GM12873 (cell line): ENCODE data around the gene PEX5L.

ENCODE experiments used
- TF ChIP-seq, protein P1 (sequence below): IDR thresholded peaks from 2 replicates; pipeline ENCODE4 v1.5.1; 2012; ENCODE audit warnings: low read depth, mild to moderate bottlenecking, moderate library complexity, low read length, control low read depth; ENCODE audit not compliant: insufficient read depth; ENCODE audit errors: missing control alignments

PEX5L gene

DNA sequence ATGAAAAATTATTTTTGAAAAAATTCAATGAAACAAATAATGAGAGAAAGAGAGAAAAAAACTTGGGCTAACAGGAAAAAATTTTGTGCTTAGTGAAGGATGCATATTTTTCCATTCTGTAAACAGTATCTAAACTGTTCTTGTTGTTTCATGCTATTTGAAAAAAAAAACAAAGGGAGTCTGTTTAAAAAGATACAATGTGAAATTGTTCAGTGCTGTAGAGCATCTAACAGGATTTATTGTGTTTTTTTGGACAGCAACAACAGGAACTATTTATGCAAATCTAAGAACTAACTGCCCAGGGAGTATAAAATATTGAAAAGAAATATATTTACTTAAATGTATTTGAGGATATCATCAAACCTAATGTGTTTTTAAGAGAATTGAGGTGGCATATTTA, 55.1 kb downstream of the PEX5L start:
- TF ChIP-seq, protein P1, sequence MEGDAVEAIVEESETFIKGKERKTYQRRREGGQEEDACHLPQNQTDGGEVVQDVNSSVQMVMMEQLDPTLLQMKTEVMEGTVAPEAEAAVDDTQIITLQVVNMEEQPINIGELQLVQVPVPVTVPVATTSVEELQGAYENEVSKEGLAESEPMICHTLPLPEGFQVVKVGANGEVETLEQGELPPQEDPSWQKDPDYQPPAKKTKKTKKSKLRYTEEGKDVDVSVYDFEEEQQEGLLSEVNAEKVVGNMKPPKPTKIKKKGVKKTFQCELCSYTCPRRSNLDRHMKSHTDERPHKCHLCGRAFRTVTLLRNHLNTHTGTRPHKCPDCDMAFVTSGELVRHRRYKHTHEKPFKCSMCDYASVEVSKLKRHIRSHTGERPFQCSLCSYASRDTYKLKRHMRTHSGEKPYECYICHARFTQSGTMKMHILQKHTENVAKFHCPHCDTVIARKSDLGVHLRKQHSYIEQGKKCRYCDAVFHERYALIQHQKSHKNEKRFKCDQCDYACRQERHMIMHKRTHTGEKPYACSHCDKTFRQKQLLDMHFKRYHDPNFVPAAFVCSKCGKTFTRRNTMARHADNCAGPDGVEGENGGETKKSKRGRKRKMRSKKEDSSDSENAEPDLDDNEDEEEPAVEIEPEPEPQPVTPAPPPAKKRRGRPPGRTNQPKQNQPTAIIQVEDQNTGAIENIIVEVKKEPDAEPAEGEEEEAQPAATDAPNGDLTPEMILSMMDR, result no peak

DNA sequence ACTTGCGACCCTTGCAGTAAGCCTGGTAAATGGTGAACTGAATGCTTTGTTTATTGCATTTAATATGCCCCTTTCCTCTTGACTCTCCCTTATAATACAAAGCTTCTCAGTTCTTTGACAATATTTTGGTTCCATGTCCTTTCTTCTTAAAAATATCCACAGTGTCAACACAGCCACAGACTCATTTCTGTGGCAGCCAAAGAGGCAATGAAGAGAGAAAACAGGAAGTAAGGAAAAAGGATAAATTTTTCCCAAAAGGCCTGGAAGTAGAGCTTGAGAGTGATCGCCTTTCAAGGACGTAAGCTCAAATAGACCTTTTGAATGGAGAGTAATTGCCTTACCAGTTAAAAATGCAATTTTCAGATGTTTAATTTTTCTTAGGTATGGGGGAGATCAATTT, 59.4 kb downstream of the PEX5L start:
- TF ChIP-seq, protein P1, result no peak

DNA sequence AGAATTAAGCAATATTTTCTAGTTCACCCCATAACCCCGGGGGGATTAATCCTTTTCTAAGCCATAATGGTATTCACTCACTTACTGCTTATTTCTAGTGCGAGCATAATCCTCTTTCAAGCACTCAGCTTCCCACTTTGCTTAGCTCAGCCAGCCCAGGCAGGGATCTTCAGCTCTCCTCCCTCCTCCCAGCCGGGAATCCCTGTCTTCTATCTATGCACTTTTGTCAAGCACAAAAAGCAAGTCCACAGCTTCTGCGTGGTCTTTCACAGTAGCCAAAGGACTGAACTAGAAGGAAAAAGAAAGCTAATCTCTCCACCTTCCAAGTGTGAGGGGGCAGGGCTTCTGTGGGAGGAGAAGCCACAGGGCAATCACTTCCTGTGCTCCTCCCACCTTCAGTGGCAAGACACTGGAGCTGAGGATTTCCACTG, 62.8 kb downstream of the PEX5L start:
- TF ChIP-seq, protein P1, result no peak

DNA sequence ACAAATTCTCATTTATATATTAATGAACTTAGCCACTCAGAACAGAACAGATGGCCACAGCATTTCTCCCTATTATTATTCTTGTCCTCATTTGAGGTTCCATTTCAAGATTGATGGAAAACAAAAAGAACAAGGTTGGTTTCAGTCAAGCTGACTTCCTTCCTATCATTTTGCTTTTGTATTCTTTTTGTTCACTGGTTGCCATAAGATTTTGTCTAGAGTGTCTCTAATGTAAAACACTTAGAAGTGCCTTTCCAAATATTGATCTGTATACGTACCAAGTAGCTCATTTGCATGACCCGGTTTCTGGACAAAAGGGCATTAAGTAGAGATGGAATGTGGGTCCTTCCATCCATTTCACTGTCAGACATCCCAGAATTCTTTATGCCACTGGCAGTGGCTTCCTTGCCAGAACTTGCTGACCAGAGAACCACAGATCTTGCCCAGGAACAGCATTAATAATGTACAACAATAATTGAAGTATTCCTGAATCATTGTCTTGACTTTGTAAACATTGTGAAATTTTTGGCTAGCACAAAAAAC, 63.8 kb downstream of the PEX5L start:
- TF ChIP-seq, protein P1, result no peak

DNA sequence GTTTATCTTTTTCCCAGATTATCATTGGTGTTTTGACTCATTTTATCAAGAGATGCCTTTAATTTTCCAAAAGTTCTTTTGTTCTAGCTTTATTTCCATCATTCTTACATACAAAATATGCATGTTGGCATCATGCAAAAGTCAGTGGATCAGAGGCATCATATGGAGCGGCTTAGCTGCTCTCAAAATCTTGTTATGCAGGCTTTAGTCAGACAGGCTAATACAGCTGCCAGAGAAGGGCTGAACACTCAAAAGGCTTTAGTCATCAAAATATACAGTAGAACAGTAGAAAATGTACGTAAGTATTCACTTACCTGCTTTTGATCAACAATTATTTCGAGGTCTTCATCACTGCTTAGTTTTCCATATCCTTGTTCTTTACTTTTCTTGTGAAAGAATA, 65.5 kb downstream of the PEX5L start:
- TF ChIP-seq, protein P1, result no peak

DNA sequence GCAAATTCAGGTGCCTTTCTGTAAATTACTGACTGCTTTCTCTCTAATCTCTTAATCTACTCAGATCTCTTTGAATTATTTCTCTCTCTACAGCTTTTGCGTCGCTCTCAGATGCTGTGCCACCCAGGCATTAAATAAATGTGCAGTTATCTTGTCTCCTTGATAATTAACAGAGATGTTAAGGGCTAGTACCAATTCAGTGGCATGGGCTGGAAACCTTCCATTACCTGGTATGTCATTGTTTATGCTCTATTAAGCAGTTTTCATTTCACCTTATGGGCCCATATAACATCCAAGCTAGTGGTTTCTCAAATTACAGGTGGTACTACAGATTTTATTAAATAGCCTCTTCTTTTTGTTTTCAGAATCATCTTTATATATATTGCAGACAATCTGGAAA, 66.0 kb downstream of the PEX5L start:
- TF ChIP-seq, protein P1, result no peak

DNA sequence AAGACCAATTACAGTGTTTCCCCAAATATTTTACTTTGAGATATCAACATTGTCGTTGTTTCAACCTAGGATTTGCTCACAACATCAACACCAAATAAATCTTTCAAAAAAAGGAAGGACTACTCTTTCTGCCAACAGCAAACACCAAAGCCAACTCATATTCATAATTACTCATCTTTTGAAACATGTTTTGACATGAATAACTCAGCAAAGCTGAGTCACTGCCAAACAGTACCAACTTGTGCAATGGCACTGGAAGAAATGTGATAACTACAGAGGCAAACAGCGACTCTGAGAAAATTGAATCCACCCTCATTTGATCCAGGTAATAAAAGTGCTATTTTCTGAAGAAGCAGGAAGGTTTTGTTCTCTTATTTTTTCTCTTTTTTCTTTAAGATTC, 67.2 kb downstream of the PEX5L start:
- TF ChIP-seq, protein P1, result no peak
